DMS 273 (cell line): Measurements from ENCODE around the gene CSNK2A1.

ENCODE experiments used
- DNase-seq: peaks from one replicate; lab custom pipeline; 2025; ENCODE audit not compliant: unreplicated experiment; lab: John Stamatoyannopoulos, UW

CSNK2A1 gene

GRCh38 chr20:568097-568652 is 24.6 kb upstream of the CSNK2A1 start:
- peak; percentile 67 for DNase-seq

GRCh38 chr20:564192-564591 is 20.6 kb upstream of the CSNK2A1 start:
- DNase-seq: no peak

- DNase-seq: no peak
Observed at GRCh38 chr20:563187-563586, 19.6 kb upstream of the CSNK2A1 start.

- DNase-seq: no peak
Observed at GRCh38 chr20:562232-562897, 18.8 kb upstream of the CSNK2A1 start.

DNA sequence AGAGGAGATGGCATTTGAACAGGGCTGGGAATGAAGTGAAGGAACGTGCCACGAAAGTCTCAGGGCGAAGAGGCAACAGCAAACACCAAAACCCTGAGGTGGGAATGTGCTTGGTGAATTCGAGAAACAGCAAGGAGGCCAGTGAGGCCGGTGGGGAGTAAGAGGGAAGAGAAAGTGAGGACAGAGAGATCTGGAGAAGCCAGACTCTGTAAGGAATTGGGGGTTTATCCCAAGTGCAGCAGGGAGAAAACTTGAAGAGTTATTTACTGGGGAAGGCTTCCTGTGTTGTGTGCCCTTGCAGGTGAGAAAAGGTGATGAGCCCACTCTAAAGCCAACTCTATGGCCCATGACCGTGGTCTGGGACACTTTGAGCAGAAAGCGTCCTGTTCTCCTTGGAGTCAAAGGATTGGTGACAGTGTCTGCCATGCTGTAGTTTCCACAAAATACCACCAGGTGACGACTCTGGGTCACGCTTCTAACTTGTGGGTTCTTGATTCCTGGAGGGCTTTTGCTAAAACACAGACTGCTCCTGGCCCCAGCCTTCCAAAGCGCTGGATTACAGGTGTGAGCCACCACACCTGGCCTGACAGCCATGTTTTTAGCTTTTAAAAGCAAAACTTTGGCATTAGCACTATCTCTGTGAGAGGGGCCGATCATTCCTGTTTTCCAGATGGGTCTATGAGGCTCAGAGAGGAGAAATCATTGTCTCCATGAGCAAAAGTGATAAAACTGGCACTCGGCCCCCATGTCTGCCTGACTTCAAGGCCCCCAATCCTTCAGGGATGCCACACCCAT is 18.0 kb upstream of the CSNK2A1 start:
- DNase-seq: peak; percentile 87

GRCh38 chr20:560680-561079 is 17.1 kb upstream of the CSNK2A1 start:
- DNase-seq: no peak

GRCh38 chr20:558117-558516 is 14.5 kb upstream of the CSNK2A1 start:
- DNase-seq: no peak

DNA sequence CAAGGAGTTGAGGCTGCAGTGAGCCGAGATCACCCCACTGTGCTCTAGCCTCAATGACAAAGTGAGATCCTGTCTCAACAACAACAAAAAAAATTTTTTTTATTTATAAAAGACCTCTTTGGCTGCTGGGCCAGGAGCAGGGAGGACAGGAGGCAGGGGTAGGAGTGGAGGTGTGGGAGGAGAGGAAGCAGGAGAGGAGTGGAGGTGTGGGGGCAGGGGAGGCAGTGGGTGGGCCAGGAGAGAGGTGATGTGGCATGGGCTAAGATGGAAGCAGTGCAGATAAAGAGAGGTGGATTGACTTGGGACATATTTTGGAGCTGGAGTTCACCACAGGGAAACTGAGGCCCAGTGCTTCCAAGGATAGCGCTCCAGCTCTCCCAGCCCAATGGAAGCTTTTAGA is 13.4 kb upstream of the CSNK2A1 start:
- no peak for DNase-seq

GRCh38 chr20:555976-556385 is 12.4 kb upstream of the CSNK2A1 start:
- DNase-seq: peak; percentile 65

- no peak for DNase-seq
Observed at GRCh38 chr20:550611-551010, 7.0 kb upstream of the CSNK2A1 start.

DNA sequence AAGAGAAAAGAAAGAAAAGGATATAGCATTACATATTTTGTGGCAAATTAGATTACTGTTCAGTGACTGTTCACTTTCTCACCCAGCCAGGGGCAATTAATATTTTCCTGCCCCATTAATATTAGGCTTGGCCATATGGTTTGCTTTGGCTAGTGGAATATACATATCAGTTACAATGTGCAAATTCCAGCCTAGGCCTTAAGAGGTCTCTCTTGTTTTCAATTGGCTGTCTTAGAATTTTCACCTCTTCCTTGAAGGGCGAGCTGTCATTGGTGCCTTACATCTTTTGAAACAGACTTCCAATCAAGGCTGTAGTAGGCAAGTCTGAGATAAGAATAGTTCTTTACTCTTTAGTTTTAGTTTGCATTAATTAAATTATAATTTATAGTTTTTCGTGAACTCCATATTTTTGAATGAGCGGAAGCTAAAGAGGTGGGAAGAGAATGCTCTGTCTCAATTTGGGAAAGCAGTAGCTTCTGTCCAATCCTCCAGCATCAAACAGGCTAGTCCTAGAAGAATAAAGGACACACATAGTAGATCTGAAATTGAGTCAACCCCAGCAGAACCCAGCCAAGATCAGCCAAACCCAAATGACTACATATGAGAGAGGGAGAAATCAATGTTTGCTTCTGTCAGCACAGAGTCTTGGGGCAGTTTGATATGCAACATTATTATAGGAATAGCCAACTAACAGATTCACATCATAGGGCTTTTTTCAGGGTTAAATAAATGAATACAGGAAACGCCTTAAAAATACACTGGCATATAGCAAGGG is 6.3 kb upstream of the CSNK2A1 start:
- peak; percentile 31 for DNase-seq

- DNase-seq: no peak
Observed at GRCh38 chr20:548906-549305, 5.3 kb upstream of the CSNK2A1 start.

GRCh38 chr20:547394-547793 is 3.8 kb upstream of the CSNK2A1 start:
- no peak for DNase-seq

DNA sequence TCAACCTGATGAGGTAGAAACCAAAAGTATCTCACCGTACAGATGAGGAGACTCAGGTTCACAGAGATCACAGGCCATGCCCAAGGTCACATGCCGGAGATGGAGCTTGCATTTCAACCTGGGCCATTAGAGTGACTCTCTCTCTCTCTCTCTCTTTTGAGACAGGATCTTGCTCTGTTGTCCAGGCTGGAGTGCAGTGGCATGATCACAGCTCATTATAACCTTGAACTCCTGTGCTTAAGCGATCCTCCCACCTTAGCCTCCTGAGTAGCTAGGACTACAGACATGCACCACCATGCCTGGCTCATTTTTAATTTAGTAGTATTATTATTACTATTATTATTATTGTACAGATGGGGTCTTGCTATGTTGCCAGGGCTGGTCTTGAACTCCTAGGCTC is 2.8 kb upstream of the CSNK2A1 start:
- no peak for DNase-seq

GRCh38 chr20:544153-544725 is 649 bp upstream of the CSNK2A1 start:
- DNase-seq: no peak

GRCh38 chr20:542777-543368 is 717 bp downstream of the CSNK2A1 start:
- peak; percentile 58 for DNase-seq

DNA sequence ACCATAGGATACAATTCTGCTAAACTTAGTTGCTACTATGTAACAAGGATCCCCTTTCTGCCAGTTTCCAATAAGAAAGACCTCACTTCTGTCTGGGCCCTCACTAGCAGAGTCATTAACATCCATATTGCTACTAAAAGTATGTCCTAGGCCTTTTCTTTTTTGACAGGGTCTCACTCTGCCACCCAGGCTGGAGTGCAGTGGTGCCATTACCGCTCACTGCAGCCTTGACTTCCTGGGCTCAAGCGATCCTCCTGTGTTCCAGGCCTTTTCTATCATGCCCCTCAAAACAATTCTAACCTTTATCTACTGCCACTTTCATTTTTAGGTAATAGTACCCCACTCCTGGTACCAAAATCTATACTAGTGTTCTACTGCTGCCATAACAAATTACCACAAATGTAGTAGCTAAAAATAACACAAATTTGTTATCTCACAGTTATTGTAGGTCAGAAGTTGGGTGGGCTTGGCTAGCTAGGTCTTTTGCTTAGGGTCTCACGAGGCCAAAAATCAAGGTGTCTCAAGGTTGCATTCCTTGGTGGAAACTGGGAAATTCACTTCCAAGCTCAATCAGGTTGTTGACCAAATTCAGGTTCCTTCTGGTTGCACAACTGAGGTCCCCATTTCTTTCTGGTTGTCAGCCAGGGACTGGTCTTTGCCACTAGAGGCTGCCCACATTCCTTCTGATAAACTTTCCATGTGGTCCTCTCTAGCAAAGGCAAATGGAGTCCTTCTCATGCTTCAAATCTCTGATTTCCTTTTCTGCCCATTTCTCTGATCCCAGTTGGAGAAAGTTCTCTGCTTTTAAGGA is 3.0 kb downstream of the CSNK2A1 start:
- no peak for DNase-seq

- DNase-seq: peak; percentile 16
Observed at GRCh38 chr20:539848-540247, 3.7 kb downstream of the CSNK2A1 start.

DNA sequence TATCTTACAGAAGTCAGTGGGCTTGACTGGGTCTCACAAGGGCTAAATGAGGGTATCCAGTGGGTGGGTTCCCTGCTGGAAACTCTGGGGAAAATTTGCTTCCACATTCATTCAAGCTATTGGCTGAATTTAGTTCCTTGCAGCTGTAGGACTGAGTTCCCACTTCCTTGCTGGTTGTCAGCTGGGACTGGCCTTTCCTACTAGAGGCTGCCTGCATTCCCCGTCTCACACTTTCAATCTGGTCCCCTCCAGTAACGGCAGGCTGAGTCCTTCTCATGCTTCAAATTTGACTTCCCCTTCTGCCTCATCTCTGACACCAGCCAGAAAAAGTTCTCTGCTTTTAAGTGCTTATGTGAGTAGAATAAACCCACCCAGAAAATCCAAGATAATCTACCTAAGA is 4.4 kb downstream of the CSNK2A1 start:
- no peak for DNase-seq

DNA sequence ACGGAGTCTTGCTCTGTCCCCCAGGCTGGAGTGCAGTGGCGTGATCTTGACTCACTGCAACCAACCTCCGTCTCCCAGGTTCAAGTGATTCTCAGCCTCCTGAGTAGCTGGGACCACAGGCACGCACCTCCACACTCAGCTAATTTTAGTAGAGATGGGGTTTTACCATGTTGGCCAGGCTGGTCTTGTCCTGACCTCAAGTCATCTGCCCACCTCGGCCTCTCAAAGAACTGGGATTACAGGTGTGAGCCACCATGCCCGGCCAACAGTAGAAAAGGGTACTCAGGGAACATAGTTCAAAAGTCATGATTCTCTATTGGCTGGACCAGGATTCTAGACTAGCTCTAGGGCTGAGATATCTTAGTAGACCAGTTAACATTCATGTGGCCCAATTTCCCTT is 5.6 kb downstream of the CSNK2A1 start:
- DNase-seq: no peak
